H1 (cell line): ENCODE measurements around the gene PRR7. TPM values are rescaled to one million over a fixed set of nuclear protein-coding genes. Genes with fewer than 3 reads are reported as not detected.

Experiments
- CTCF ChIA-PET: fragments of 300-600 bp; sonication (Branson Sonifier 250); formaldehyde crosslinking; loops from one replicate; lab custom pipeline; 2021; ENCODE audit not compliant: partially characterized antibody; lab: Charles Lee
- POLR2A ChIA-PET: fragments of 300-600 bp; sonication (Branson Sonifier 250); formaldehyde crosslinking; loops from one replicate; lab custom pipeline; 2021; ENCODE audit warnings: inconsistent platforms; ENCODE audit not compliant: partially characterized antibody; lab: Charles Lee
- DNase-seq, 2 experiments: peaks; one replicate each; pipeline versions ENCODE4 v3.0.0 to v3.0.0-alpha.2; 2010 to 2022; ENCODE audit warnings: low spot score in 2 of 2, low read depth in 1 of 2, mixed read lengths in 1 of 2
- FAIRE-seq: peaks from 2 replicates; lab custom pipeline; 2011; peaks lifted over from hg19 to GRCh38; lab: Jason Lieb, UNC
- H2AFZ ChIP-seq: 2 replicates; pipeline ENCODE4 v1.8.1; 2012; ENCODE audit warnings: low read length, inconsistent platforms
- H2AK5ac ChIP-seq: 2 replicates; pipeline ENCODE4 v1.6.1; 2013; ENCODE audit warnings: low read depth, low read length
- H2BK120ac ChIP-seq: replicated peaks from 2 replicates; pipeline ENCODE3; 2013; ENCODE audit warnings: low read depth, low read length, inconsistent platforms
- H2BK12ac ChIP-seq: 2 replicates; pipeline ENCODE4 v1.6.1; 2013; ENCODE audit warnings: low read depth, low read length
- H2BK15ac ChIP-seq: 2 replicates; pipeline ENCODE4 v1.6.1; 2013; ENCODE audit warnings: low read length
- H2BK20ac ChIP-seq: 2 replicates; pipeline ENCODE4 v1.6.1; 2013; ENCODE audit warnings: low read length
- H2BK5ac ChIP-seq: 2 replicates; pipeline ENCODE4 v1.6.1; 2013; ENCODE audit warnings: low read depth, low read length
- H3K14ac ChIP-seq: 2 replicates; pipeline ENCODE4 v1.6.1; 2013; ENCODE audit warnings: inconsistent platforms; ENCODE audit not compliant: insufficient read length
- H3K18ac ChIP-seq: 2 replicates; pipeline ENCODE4 v1.6.1; 2013; ENCODE audit warnings: low read length; ENCODE audit errors: extremely low read depth
- H3K23ac ChIP-seq: 2 replicates; pipeline ENCODE4 v1.6.1; 2013; ENCODE audit warnings: inconsistent platforms; ENCODE audit not compliant: insufficient read length
- H3K23me2 ChIP-seq: 2 replicates; pipeline ENCODE4 v1.6.1; 2013; ENCODE audit warnings: low read depth, low read length
- H3K27ac ChIP-seq: 2 replicates; pipeline ENCODE4 v1.6.1; 2011; ENCODE audit warnings: low read depth, low read length, inconsistent platforms
- H3K27me3 ChIP-seq, 4 experiments: replicated peaks in 1 of 4; 1 replicate in 1 of 4; 2 replicates in 3 of 4; pipeline versions ENCODE4 v1.6.1 to v1.8.1; 2011 to 2013; ENCODE audit warnings: low read length in 3 of 4, mild to moderate bottlenecking in 3 of 4, inconsistent platforms in 2 of 4, mixed read lengths in 2 of 4, moderate library complexity in 1 of 4; ENCODE audit not compliant: control insufficient read depth in 3 of 4, insufficient read depth in 3 of 4; ENCODE audit errors: extremely low read depth in 1 of 4
- H3K36me3 ChIP-seq, 4 experiments: 2 replicates each; pipeline versions ENCODE4 v1.6.1 to v1.8.1; 2011 to 2013; ENCODE audit warnings: mild to moderate bottlenecking in 4 of 4, low read length in 3 of 4, moderate library complexity in 2 of 4, control low read depth in 1 of 4, inconsistent platforms in 1 of 4; ENCODE audit not compliant: insufficient read depth in 4 of 4, control insufficient read depth in 2 of 4
- H3K4ac ChIP-seq: replicated peaks from 2 replicates; pipeline ENCODE3; 2013; ENCODE audit warnings: low read length, low read depth, mixed read lengths, inconsistent platforms; ENCODE audit not compliant: insufficient read length
- H3K4me1 ChIP-seq, 4 experiments: replicated peaks in 1 of 4; 1 replicate in 1 of 4; 2 replicates in 3 of 4; pipeline versions ENCODE4 v1.6.1 to v1.8.1; 2011 to 2013; ENCODE audit warnings: low read length in 3 of 4, inconsistent platforms in 2 of 4, mixed read lengths in 1 of 4; ENCODE audit not compliant: insufficient read depth in 4 of 4, control insufficient read depth in 3 of 4
- H3K4me2 ChIP-seq, 2 experiments: 2 replicates each; pipeline versions ENCODE4 v1.6.1 to v1.8.1; 2011 to 2013; ENCODE audit warnings: low read depth in 2 of 2, low read length in 2 of 2, control low read depth in 1 of 2, inconsistent platforms in 1 of 2, mild to moderate bottlenecking in 1 of 2; ENCODE audit not compliant: insufficient read depth in 1 of 2
- H3K4me3 ChIP-seq, 4 experiments: fragments of 200-600, 300-600 bp in 1 of 4; sonication (generic), shearing (Covaris generic), sonication (Bioruptor Twin) in 1 of 4; 2 replicates each; pipeline versions ENCODE4 v1.5.1 to v1.8.1; 2011 to 2016; ENCODE audit warnings: low read length in 4 of 4, low read depth in 3 of 4, control low read depth in 2 of 4, inconsistent platforms in 2 of 4, mild to moderate bottlenecking in 2 of 4, mixed read lengths in 1 of 4, moderate library complexity in 1 of 4; ENCODE audit not compliant: insufficient read depth in 2 of 4; ENCODE audit errors: extremely low read depth in 1 of 4
- H3K56ac ChIP-seq: replicated peaks from 2 replicates; pipeline ENCODE3; 2013; ENCODE audit warnings: low read depth, mild to moderate bottlenecking, mixed read lengths, low read length, inconsistent platforms; ENCODE audit not compliant: insufficient read length
- H3K79me1 ChIP-seq: 2 replicates; pipeline ENCODE4 v1.6.1; 2013; ENCODE audit warnings: low read depth, low read length, control low read depth
- H3K79me2 ChIP-seq, 2 experiments: 2 replicates each; pipeline versions ENCODE4 v1.6.1 to v1.8.1; 2012 to 2013; ENCODE audit warnings: low read length in 2 of 2, mild to moderate bottlenecking in 2 of 2, inconsistent platforms in 1 of 2; ENCODE audit not compliant: insufficient read depth in 2 of 2, control insufficient read depth in 1 of 2
- H3K9ac ChIP-seq, 4 experiments: replicated peaks in 1 of 4; 1 replicate in 1 of 4; 2 replicates in 3 of 4; pipeline versions ENCODE4 v1.6.1 to v1.8.1; 2011 to 2013; ENCODE audit warnings: low read depth in 3 of 4, low read length in 3 of 4, control low read depth in 2 of 4, mild to moderate bottlenecking in 2 of 4, moderate library complexity in 2 of 4, inconsistent platforms in 1 of 4; ENCODE audit errors: extremely low read depth in 1 of 4
- H3K9me3 ChIP-seq, 2 experiments: 2 replicates each; pipeline versions ENCODE4 v1.6.1 to v1.8.1; 2012 to 2013; ENCODE audit warnings: mild to moderate bottlenecking in 2 of 2, moderate library complexity in 2 of 2, control low read depth in 1 of 2, inconsistent platforms in 1 of 2, low read depth in 1 of 2, low read length in 1 of 2, mixed read lengths in 1 of 2; ENCODE audit not compliant: insufficient read depth in 2 of 2
- H4K20me1 ChIP-seq, 2 experiments: replicated peaks in 1 of 2; 2 replicates each; pipeline versions ENCODE3 to v1.8.1; 2011 to 2013; ENCODE audit warnings: inconsistent platforms in 2 of 2, low read length in 2 of 2, mild to moderate bottlenecking in 1 of 2; ENCODE audit not compliant: insufficient read depth in 2 of 2, control insufficient read depth in 1 of 2
- H4K5ac ChIP-seq: 2 replicates; pipeline ENCODE4 v1.6.1; 2013; ENCODE audit warnings: low read length, low read depth, mixed read lengths, inconsistent platforms; ENCODE audit not compliant: insufficient read length
- H4K8ac ChIP-seq: 2 replicates; pipeline ENCODE4 v1.8.0; 2013; ENCODE audit warnings: mild to moderate bottlenecking, moderate library complexity, low read length, inconsistent platforms; ENCODE audit not compliant: insufficient read depth; ENCODE audit errors: extremely low read depth
- H4K91ac ChIP-seq: replicated peaks from 2 replicates; pipeline ENCODE3; 2013; ENCODE audit warnings: low read length, mixed read lengths, inconsistent platforms; ENCODE audit not compliant: insufficient read length
- KDM4A ChIP-seq: IDR thresholded peaks from one replicate; pipeline ENCODE4 v1.7.1; 2012; ENCODE audit warnings: low read depth, mild to moderate bottlenecking, moderate library complexity, low read length, inconsistent platforms; ENCODE audit not compliant: severe bottlenecking
- NANOG ChIP-seq: IDR thresholded peaks from 2 replicates; pipeline ENCODE4 v1.6.1; 2011; ENCODE audit warnings: low read length, low read depth, mild to moderate bottlenecking, inconsistent platforms; ENCODE audit not compliant: insufficient read depth, poor library complexity, severe bottlenecking
- POLR2A ChIP-seq, 2 experiments: IDR thresholded peaks; 1 replicate in 1 of 2; 2 replicates in 1 of 2; pipeline ENCODE4 v1.6.1; 2011; ENCODE audit warnings: low read depth in 2 of 2, low read length in 2 of 2, mild to moderate bottlenecking in 2 of 2; ENCODE audit errors: control extremely low read depth in 1 of 2
- POLR2AphosphoS5 ChIP-seq: IDR thresholded peaks from 2 replicates; pipeline ENCODE4 v1.6.1; 2011; ENCODE audit warnings: low read depth, low read length
- SIRT6 ChIP-seq: IDR thresholded peaks from one replicate; pipeline ENCODE4 v1.7.1; 2012; ENCODE audit warnings: low read length, inconsistent platforms
- WGBS, 2 experiments: shearing (Covaris generic) in 1 of 2; methylation state at CpG; one replicate each; pipeline versions ENCODE4 v1.1.6 to v1.1.7; 2013 to 2015; ENCODE audit warnings: low lambda C conversion rate in 2 of 2, mixed read lengths in 2 of 2, inconsistent platforms in 1 of 2, low coverage in 1 of 2, missing lambda C conversion rate in 1 of 2; ENCODE audit not compliant: insufficient replicate concordance in 2 of 2, insufficient coverage in 1 of 2, insufficient read length in 1 of 2; ENCODE audit errors: extremely low coverage in 1 of 2, missing lambda C conversion rate in 1 of 2; 5-methylcytosine and 5-hydroxymethylcytosine counted together
- long read RNA-seq, 2 experiments: library from RNA in 1 of 2; library from capped mRNA in 1 of 2; stranded (forward); transcript quantifications; one replicate each; pipeline ENCODE4 v2.0.0, GENCODE V29; 2021; ENCODE audit warnings: inconsistent platforms in 1 of 2
- polyA minus RNA-seq, 3 experiments: library from RNA; depleted of rRNA, polyadenylated mRNA; stranded (reverse); fragments of >200 nt; gene quantifications; 1 replicate in 2 of 3; 2 replicates in 1 of 3; pipeline ENCODE4 v1.2.3, GENCODE V29; 2011
- polyA plus RNA-seq, 7 experiments: library from polyadenylated mRNA; depleted of rRNA in 3 of 7; stranded (reverse) in 5 of 7; unstranded in 2 of 7; fragments of >200 nt in 5 of 7; fragments of 200-250 nt in 2 of 7; gene quantifications; 1 replicate in 5 of 7; 2 replicates in 1 of 7; 4 replicates in 1 of 7; pipeline versions ENCODE4 v1.2.1 to v1.2.3, GENCODE V29; 2011 to 2013; ENCODE audit warnings: missing spikeins in 2 of 7, mixed read lengths in 2 of 7
- total RNA-seq: library from RNA; stranded (reverse); fragmentation: NEBNext Ultra II Directional; extraction: Animal tissue kit (Norgen Biotek cat#: 25700); gene quantifications from 2 replicates; pipeline ENCODE4 v1.2.1, GENCODE V29; 2021
- TF ChIP-seq, protein P1 (sequence below): IDR thresholded peaks from 2 replicates; pipeline ENCODE4 v1.6.1; 2012; ENCODE audit warnings: inconsistent platforms

PRR7 gene, protein sequence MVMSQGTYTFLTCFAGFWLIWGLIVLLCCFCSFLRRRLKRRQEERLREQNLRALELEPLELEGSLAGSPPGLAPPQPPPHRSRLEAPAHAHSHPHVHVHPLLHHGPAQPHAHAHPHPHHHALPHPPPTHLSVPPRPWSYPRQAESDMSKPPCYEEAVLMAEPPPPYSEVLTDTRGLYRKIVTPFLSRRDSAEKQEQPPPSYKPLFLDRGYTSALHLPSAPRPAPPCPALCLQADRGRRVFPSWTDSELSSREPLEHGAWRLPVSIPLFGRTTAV
- total RNA-seq (8.0 and 8.6 TPM in 2 replicates), polyA plus RNA-seq (2011; rRNA removed) (11.8 and 23.1 TPM in 2 replicates), polyA minus RNA-seq (2011; rRNA and poly(A)+ RNA removed) (0.12 and 0.13 TPM in 2 replicates)
- polyA plus RNA-seq (2011; cell fraction: cytosol; rRNA removed) = 11.7 TPM
- 12.5 TPM for polyA plus RNA-seq (2011; cell fraction: nucleus; rRNA removed)
- polyA plus RNA-seq (2012, experiment 1 of 2) = 0.79 to 4.9 TPM (median 4.9 TPM) in 4 replicates
- polyA plus RNA-seq (2012, experiment 2 of 2) = 2.8 TPM
- polyA plus RNA-seq (2013, experiment 1 of 2) = 5.2 TPM
- 4.9 TPM for polyA plus RNA-seq (2013, experiment 2 of 2)
- 5.2 TPM for polyA minus RNA-seq (2011; cell fraction: cytosol; rRNA and poly(A)+ RNA removed)
- 7.5 TPM for polyA minus RNA-seq (2011; cell fraction: nucleus; rRNA and poly(A)+ RNA removed)
- long read RNA-seq, experiment 1, transcript PRR7-202 (3 exons, 1,345 nt) = major isoform, 5 of 18 reads
- long read RNA-seq, experiment 1, partial matches to known transcripts = 12 of 18 reads
- long read RNA-seq, experiment 1, other reads (novel, unspliced or antisense) = 1 of 18 reads
- long read RNA-seq, experiment 2 = 0 reads

DNA sequence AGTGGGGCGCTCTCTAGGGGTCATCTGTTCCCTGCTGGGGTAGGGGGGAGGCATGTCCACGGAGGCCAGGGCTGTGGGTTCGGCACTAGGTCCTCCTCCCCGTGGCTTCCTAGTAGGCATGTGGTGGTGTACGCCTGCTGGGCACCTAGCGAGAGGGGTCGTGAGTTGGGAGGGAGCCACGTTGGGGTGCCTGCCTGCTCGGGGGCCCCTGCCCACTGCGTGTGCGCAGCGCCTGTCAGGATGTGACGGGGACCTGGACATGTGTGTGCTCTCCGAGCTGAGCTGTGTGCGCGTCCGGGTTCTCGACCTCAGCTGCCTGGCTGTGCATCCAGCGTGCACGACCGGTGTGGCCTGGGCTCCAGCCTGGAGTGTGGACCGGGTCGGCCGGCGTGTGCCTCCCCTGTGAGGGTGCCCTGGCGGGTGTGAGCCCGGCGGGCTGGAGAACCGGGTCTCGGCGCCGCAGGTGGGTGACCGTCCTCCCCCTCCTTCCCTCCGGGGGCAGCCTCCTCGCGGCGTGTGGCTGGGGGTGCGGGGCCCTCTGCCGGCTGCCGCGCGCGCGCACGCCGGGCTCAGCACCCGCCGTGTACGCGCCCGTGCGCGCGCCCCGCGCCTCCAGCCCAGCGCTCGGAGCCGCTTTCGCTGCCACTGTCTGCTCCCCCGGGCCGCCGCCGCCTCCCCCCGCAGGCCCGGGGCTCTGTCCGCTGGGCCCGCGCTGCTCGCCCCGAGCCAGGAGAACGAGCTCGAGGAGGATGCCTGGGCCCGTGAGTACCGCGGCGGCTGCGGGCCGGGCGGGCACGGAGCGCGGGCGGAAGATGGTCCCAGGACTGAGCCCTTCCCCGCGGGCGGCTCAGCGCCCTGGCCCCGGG, at the start of gene PRR7:
PRR7 (plus strand) TSS at position 615 of the 866 bp plus-strand sequence. CDS start 8,254 bp downstream, outside the sequence.
- H4K20me1 ChIP-seq = peaks cover 0 to 7% of the 10 kb centered on the region in 2 experiments
- peaks cover 0 to 30% (median 15%) of the 10 kb centered on the region in 4 experiments; a peak in 6 of 7 replicates for H3K4me1 ChIP-seq
- peaks cover under 1 to 4% (median under 1%) of the 10 kb centered on the region in 4 experiments; a peak in 2 of 8 replicates for H3K36me3 ChIP-seq
- H3K27ac ChIP-seq = peak within 1 kb of the TSS; percentile 59
- peak within 1 kb of the TSS; percentile 7 to 76 (median 72); a peak in 6 of 7 replicates for H3K9ac ChIP-seq
- peak in 1 of 2 experiments; percentile 81 for DNase-seq
- H2BK20ac ChIP-seq = no peak within 1 kb of the TSS
- H3K79me2 ChIP-seq = no peaks in the 10 kb centered on the region
- H3K23me2 ChIP-seq = peaks cover 9% of the 10 kb centered on the region
- peak within 1 kb of the TSS; percentile 99 for H4K91ac ChIP-seq
- H4K8ac ChIP-seq = peak within 1 kb of the TSS; percentile 87
- ChIA-PET CTCF (interaction anchor here (0.6 to 23.6 kb wide), 11 partner anchors 7 to 138 kb away, joined by 3 to 430 read pairs (median 5); partner anchors contain the start of genes F12, PDLIM7, PFN3 and SLC34A1), POLR2A (interaction anchor here (0.6 to 67.5 kb wide), 17 partner anchors 10 to 142 kb away, joined by 3 to 3349 read pairs (median 8); partner anchors contain the start of genes DBN1, DOK3, F12 and GRK6)
- H3K4me2 ChIP-seq = peak within 1 kb of the TSS; percentile 89 to 93
- 7% methylated on average over 48 of the region's 89 CpGs; no CpG with 5 or more reads in 1 of the 2 experiments for WGBS, 2 experiments
- peak within 1 kb of the TSS; percentile 93 for H3K18ac ChIP-seq
- no peaks in the 10 kb centered on the region; the same call in none of the 2 replicates for H3K79me1 ChIP-seq
- no peak within 1 kb of the TSS for H3K56ac ChIP-seq
- H3K27me3 ChIP-seq = peaks cover 0 to 13% (median 5%) of the 10 kb centered on the region in 4 experiments; a peak in 5 of 7 replicates
- peak within 1 kb of the TSS; percentile 45; the same call in 1 of the 2 replicates for H2BK12ac ChIP-seq
- 0 out of 2 replicates have a peak within 1 kb of the TSS, but pooled peaks have one; percentile 14 for H2AFZ ChIP-seq
- H3K23ac ChIP-seq = no peak within 1 kb of the TSS
- FAIRE-seq = no peak
- H2AK5ac ChIP-seq = no peak within 1 kb of the TSS
- peak within 1 kb of the TSS; percentile 93 for H4K5ac ChIP-seq
- peak within 1 kb of the TSS; percentile 88; the same call in 1 of the 2 replicates for H2BK15ac ChIP-seq
- no peak within 1 kb of the TSS for H3K14ac ChIP-seq
- peak within 1 kb of the TSS; percentile 30 for H2BK120ac ChIP-seq
- peak within 1 kb of the TSS; percentile 46 to 74 (median 64) for H3K4me3 ChIP-seq
- peak within 1 kb of the TSS; percentile 68; the same call in 1 of the 2 replicates for H2BK5ac ChIP-seq
- peak within 1 kb of the TSS; percentile 87 for H3K4ac ChIP-seq
- no peaks in the 10 kb centered on the region for H3K9me3 ChIP-seq
- peak in 1 of 2 experiments; percentile 75; a peak in 2 of 3 replicates for TF ChIP-seq POLR2A (IDR thresholded peaks at IDR 0.05; ENCODE audit: control extremely low read depth in 1 of 2, low read depth in 2 of 2, low read length in 2 of 2)
- no peak for TF ChIP-seq SIRT6
- TF ChIP-seq, protein P1, sequence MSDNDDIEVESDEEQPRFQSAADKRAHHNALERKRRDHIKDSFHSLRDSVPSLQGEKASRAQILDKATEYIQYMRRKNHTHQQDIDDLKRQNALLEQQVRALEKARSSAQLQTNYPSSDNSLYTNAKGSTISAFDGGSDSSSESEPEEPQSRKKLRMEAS = peak; percentile 23; the same call in 1 of the 2 replicates
- TF ChIP-seq POLR2AphosphoS5 = peak; percentile 82; the same call in 1 of the 2 replicates
- TF ChIP-seq NANOG = no peak
- peak; percentile 34 for TF ChIP-seq KDM4A
